Activated naive CD8-positive, alpha-beta T cell treated with anti-CD3 and anti-CD28 coated beads, Interleukin-2, amount 50 U/mL, for 24 hours (primary cell): ENCODE results near the gene SLFN13.
"Not testable (repeated sequence)": the region's sequence is repeated elsewhere in the genome, so short reads cannot be mapped to it uniquely, and the experiment has no call there.

Source experiments
- ATAC-seq: fragments of 150-1000 bp; cut with Tn5 transposase; one replicate; pipeline ENCODE4 v1.10.0; 2021
- DNase-seq: peaks from one replicate; pipeline ENCODE4 v3.0.0; 2021
- H3K27ac Mint-ChIP-seq: one replicate; pipeline ENCODE4 v1.8.0; 2021; ENCODE audit warnings: mild to moderate bottlenecking, mixed read lengths
- H3K27me3 Mint-ChIP-seq: one replicate; pipeline ENCODE4 v1.8.0; 2021; ENCODE audit warnings: mixed read lengths
- H3K36me3 Mint-ChIP-seq: one replicate; pipeline ENCODE4 v1.8.0; 2021; ENCODE audit warnings: low read depth, mixed read lengths
- H3K4me1 Mint-ChIP-seq: one replicate; pipeline ENCODE4 v1.8.0; 2021; ENCODE audit warnings: mixed read lengths
- H3K4me3 Mint-ChIP-seq: one replicate; pipeline ENCODE4 v1.8.0; 2021; ENCODE audit warnings: mild to moderate bottlenecking, moderate library complexity, mixed read lengths
- H3K9me3 Mint-ChIP-seq: one replicate; pipeline ENCODE4 v1.8.0; 2021; ENCODE audit warnings: mixed read lengths

The SLFN13 gene

GRCh38 chr17:35453171-35453570 is 4.6 kb upstream of the SLFN13 start:
- Mint-ChIP-seq H3K36me3 (peaks cover 1% of the 10 kb centered on the region), H3K27me3 (no peaks in the 10 kb centered on the region), H3K4me3 (no peak overlapping the region), H3K4me1 (peaks cover 8% of the 10 kb centered on the region), H3K9me3 (peaks cover under 1% of the 10 kb centered on the region), H3K27ac (no peak overlapping the region)
- ATAC-seq (no peak), DNase-seq (no peak)

DNA sequence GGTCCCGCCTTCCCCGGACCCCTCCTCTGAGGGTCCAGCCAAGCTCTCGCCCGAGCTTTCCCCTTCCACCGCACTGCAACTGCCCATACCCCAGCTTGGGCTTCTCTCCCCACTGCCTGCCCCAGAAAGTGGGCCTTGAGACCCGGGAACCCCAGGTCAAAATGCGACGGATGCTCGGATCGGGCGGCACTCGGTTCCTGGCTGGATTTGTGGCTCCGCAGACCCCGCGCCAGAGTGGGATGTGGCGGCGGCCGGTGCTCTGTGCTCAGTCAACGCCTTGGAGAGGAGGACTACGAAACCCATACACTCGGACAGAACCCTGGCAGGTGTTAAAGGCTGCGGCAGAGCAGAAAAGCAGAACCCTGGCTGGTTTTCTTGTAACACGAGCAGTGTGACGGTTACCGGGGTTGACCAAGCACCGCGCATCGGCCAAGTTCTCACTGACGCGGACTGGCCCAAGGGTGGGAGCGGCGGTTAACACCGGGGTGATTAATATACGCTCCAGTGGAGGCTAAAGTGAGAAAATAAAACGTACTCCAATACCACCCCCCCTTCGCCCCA is 885 bp upstream of the SLFN13 start:
- DNase-seq, result no peak
- Mint-ChIP-seq H3K4me1 (peaks cover 24% of the 10 kb centered on the region), H3K4me3 (peak overlapping the region; percentile 68), H3K27me3 (no peaks in the 10 kb centered on the region), H3K27ac (no peak overlapping the region), H3K36me3 (peaks cover 3% of the 10 kb centered on the region), H3K9me3 (no peaks in the 10 kb centered on the region)
- ATAC-seq, result no peak

DNA sequence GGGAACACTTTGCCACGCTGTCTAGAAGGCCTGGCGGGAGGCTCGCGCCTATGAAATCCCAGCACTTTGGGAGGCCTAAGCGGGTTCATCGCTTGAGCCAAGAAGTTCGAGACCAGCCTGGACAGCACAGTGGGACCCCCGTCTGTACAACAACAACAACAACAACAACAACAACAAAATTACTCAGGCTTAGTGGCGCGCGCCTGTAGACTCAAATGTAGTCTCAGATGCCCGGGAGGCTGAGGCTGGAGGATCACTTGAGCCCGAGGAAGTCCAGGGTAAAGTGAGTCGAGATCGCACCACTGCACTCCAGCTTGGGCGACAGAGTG is 297 bp upstream of the SLFN13 start:
- Mint-ChIP-seq H3K27me3 (no peaks in the 10 kb centered on the region), H3K4me1 (peaks cover 24% of the 10 kb centered on the region), H3K36me3 (peaks cover 3% of the 10 kb centered on the region), H3K9me3 (no peaks in the 10 kb centered on the region), H3K4me3 (peak overlapping the region; percentile 71), H3K27ac (peak overlapping the region; percentile 75)
- DNase-seq (no peak), ATAC-seq (no peak)

GRCh38 chr17:35447499-35447898 is 1.1 kb downstream of the SLFN13 start:
- H3K4me1 Mint-ChIP-seq, result peaks cover 24% of the 10 kb centered on the region
- DNase-seq (no peak), ATAC-seq (no peak)
- no peak overlapping the region for H3K27ac Mint-ChIP-seq
- H3K9me3 Mint-ChIP-seq, result no peaks in the 10 kb centered on the region
- no peaks in the 10 kb centered on the region for H3K27me3 Mint-ChIP-seq
- H3K4me3 Mint-ChIP-seq, result peak overlapping the region; percentile 71
- peaks cover 3% of the 10 kb centered on the region for H3K36me3 Mint-ChIP-seq

GRCh38 chr17:35438433-35438832 is 10.1 kb downstream of the SLFN13 start:
- H3K4me3 Mint-ChIP-seq, result no peak overlapping the region
- ATAC-seq (no peak), DNase-seq (no peak)
- H3K27ac Mint-ChIP-seq, result no peak overlapping the region
- no peaks in the 10 kb centered on the region for H3K27me3 Mint-ChIP-seq
- no peaks in the 10 kb centered on the region for H3K9me3 Mint-ChIP-seq
- peaks cover 5% of the 10 kb centered on the region for H3K36me3 Mint-ChIP-seq
- peaks cover 7% of the 10 kb centered on the region for H3K4me1 Mint-ChIP-seq

- Mint-ChIP-seq H3K27ac (peak overlapping the region; percentile 88), H3K4me3 (peak overlapping the region; percentile 89), H3K4me1 (peaks cover 36% of the 10 kb centered on the region), H3K36me3 (no peaks in the 10 kb centered on the region), H3K9me3 (no peaks in the 10 kb centered on the region), H3K27me3 (no peaks in the 10 kb centered on the region)
- DNase-seq (peak; percentile 68), ATAC-seq (peak; percentile 94)
Observed at GRCh38 chr17:35433075-35433894, 15.3 kb downstream of the SLFN13 start.

GRCh38 chr17:35432176-35433074 is 16.1 kb downstream of the SLFN13 start, which contains the start of gene SLFN12:
Gene SLFN12, minus strand, starts transcription at chr17:35432500. Its CDS starts 9,472 bp downstream, at chr17:35423028.
- DNase-seq (peak; percentile 36), ATAC-seq (peak; percentile 79)
- peak within 1 kb of the TSS; percentile 88 for H3K27ac Mint-ChIP-seq
- H3K4me3 Mint-ChIP-seq, result peak within 1 kb of the TSS; percentile 89
- no peaks in the 10 kb centered on the region for H3K36me3 Mint-ChIP-seq
- H3K4me1 Mint-ChIP-seq, result peaks cover 43% of the 10 kb centered on the region
- no peaks in the 10 kb centered on the region for H3K27me3 Mint-ChIP-seq
- H3K9me3 Mint-ChIP-seq, result no peaks in the 10 kb centered on the region

DNA sequence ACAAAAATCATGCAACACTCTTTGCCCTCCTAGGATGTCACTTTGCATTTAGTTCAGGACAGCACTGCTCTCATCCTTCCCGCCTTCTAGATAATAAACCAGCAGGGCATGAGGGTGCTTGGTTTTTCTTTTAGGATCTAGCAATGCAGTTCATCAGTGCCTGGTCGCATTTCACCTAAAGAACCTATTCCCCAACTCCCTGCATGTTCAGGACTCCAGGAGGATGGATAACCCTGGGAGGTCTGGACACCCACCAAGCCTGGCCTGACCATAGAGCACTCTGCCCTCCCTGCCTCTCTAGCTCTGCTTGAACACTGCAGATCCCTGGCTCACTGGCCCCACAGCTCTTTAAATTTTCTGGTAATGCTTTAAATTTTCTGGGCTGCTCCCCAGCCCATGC is 18.9 kb downstream of the SLFN13 start:
- ATAC-seq (no peak), DNase-seq (no peak)
- Mint-ChIP-seq H3K4me1 (peaks cover 44% of the 10 kb centered on the region), H3K9me3 (no peaks in the 10 kb centered on the region), H3K4me3 (no peak overlapping the region), H3K27me3 (no peaks in the 10 kb centered on the region), H3K36me3 (no peaks in the 10 kb centered on the region), H3K27ac (no peak overlapping the region)

DNA sequence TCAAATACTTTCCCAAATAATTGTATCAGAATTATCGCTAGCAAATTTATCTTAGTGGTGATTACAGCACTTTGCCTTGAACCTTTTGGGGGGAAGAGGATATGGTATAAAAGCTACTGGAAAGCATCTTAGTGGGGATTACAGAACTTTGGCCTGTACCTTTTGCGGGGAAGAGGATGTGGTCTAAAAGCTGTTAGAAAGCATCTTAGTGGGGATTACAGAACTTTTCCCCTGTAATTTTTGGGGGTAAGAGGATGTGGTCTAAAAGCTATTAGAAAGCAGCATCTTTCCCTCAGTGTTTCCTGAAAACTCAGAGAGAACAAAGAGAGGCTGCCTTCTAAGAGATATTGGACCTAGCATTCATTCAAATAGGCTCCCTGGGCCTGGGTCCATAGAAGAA is 20.3 kb downstream of the SLFN13 start:
- H3K27ac Mint-ChIP-seq, result no peak overlapping the region
- no peak overlapping the region for H3K4me3 Mint-ChIP-seq
- ATAC-seq (no peak), DNase-seq (no peak)
- H3K4me1 Mint-ChIP-seq, result peaks cover 35% of the 10 kb centered on the region
- no peaks in the 10 kb centered on the region for H3K36me3 Mint-ChIP-seq
- no peaks in the 10 kb centered on the region for H3K27me3 Mint-ChIP-seq
- H3K9me3 Mint-ChIP-seq, result no peaks in the 10 kb centered on the region

GRCh38 chr17:35423761-35424160 is 24.8 kb downstream of the SLFN13 start:
- Mint-ChIP-seq H3K4me3 (no peak overlapping the region), H3K27ac (no peak overlapping the region), H3K9me3 (no peaks in the 10 kb centered on the region), H3K36me3 (no peaks in the 10 kb centered on the region), H3K4me1 (peaks cover 13% of the 10 kb centered on the region), H3K27me3 (no peaks in the 10 kb centered on the region)
- ATAC-seq (no peak), DNase-seq (no peak)

- H3K36me3 Mint-ChIP-seq, DNase-seq, H3K4me1 Mint-ChIP-seq, ATAC-seq, H3K9me3 Mint-ChIP-seq, H3K27me3 Mint-ChIP-seq, H3K4me3 Mint-ChIP-seq, H3K27ac Mint-ChIP-seq: not testable (repeated sequence)
Observed at GRCh38 chr17:35421069-35421468, 27.5 kb downstream of the SLFN13 start.

DNA sequence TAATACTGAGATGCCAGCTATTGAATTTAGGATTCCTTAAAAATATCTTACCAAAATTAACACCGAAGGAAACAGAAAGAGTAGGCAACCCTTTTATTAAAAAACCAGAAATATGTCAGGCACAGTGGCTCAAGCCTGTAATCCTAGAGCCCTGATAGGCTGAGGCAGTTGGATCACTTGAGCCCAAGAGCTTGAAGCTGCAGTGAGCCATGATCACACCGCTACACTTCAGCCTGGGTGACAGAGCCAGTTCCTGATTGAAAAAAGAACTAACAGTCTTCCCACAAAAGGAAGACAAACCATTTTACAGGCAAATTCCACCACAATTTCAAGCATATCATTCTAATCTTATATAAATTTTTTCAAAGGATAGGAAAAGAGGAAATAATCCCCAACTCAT is 31.9 kb downstream of the SLFN13 start:
- DNase-seq (no peak), ATAC-seq (no peak)
- Mint-ChIP-seq H3K36me3 (peaks cover 20% of the 10 kb centered on the region), H3K4me1 (no peaks in the 10 kb centered on the region), H3K9me3 (peaks cover 10% of the 10 kb centered on the region), H3K27ac (no peak overlapping the region), H3K27me3 (no peaks in the 10 kb centered on the region), H3K4me3 (no peak overlapping the region)

DNA sequence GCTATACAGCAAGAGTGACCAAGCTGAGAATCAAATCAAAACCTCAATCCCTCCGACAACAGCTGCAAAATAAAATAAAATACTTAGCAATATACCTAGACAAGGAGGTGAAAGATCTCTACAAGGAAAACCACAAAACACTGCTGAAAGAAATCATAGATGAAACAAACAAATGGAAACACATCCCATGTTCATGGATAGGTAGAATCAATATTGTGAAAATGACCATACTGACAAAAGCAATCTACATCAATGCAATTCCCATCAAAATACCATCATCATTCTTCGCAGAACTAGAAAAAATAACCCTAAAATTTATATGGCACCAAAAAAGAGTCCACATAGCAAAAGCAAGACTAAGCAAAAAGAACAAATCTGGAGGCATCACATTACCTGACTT is 33.9 kb downstream of the SLFN13 start:
- ATAC-seq, H3K4me1 Mint-ChIP-seq, DNase-seq, H3K27me3 Mint-ChIP-seq, H3K27ac Mint-ChIP-seq, H3K4me3 Mint-ChIP-seq: not testable (repeated sequence)
- peaks cover 20% of the 10 kb centered on the region for H3K36me3 Mint-ChIP-seq
- peaks cover 10% of the 10 kb centered on the region for H3K9me3 Mint-ChIP-seq

GRCh38 chr17:35414247-35414646 is 34.3 kb downstream of the SLFN13 start:
- no peaks in the 10 kb centered on the region for H3K27me3 Mint-ChIP-seq
- H3K27ac Mint-ChIP-seq, result no peak overlapping the region
- DNase-seq, result no peak
- peaks cover 10% of the 10 kb centered on the region for H3K9me3 Mint-ChIP-seq
- H3K36me3 Mint-ChIP-seq, result peaks cover 21% of the 10 kb centered on the region
- H3K4me1 Mint-ChIP-seq, result no peaks in the 10 kb centered on the region
- H3K4me3 Mint-ChIP-seq, result no peak overlapping the region
- no peak for ATAC-seq

- H3K4me1 Mint-ChIP-seq, result peaks cover 7% of the 10 kb centered on the region
Observed at GRCh38 chr17:35407531-35407930, 41.0 kb downstream of the SLFN13 start.

More at GRCh38 chr17:35407531-35407930, 41.0 kb downstream of the SLFN13 start:
- no peak for DNase-seq
- Mint-ChIP-seq H3K36me3 (peaks cover 6% of the 10 kb centered on the region), H3K27me3 (no peaks in the 10 kb centered on the region), H3K27ac (no peak overlapping the region), H3K4me3 (no peak overlapping the region), H3K9me3 (no peaks in the 10 kb centered on the region)
- ATAC-seq, result no peak
